SU-DHL-6 (cell line): ENCODE measurements around the gene CCDC74A.
"Not testable (repeated sequence)": the region's sequence is repeated elsewhere in the genome, so short reads cannot be mapped to it uniquely, and the experiment has no call there.

Experiments used
- CTCF ChIP-seq: fragments of 200-600 bp; sonication (generic); IDR thresholded peaks from one replicate; pipeline ENCODE4 v1.5.1; 2017; ENCODE audit warnings: antibody characterized with exemption, mild to moderate bottlenecking, low read length, moderate library complexity; ENCODE audit not compliant: insufficient read depth, poor library complexity, severe bottlenecking
- EZH2phosphoT487 ChIP-seq: fragments of 200-600 bp; sonication (generic), shearing (Covaris generic); conservative IDR thresholded peaks from 2 replicates; pipeline ENCODE4 v1.6.1; 2018; ENCODE audit warnings: mild to moderate bottlenecking, antibody characterized with exemption, low read length, moderate library complexity, mixed read lengths

- TF ChIP-seq CTCF, EZH2phosphoT487: not testable (repeated sequence)
These were observed 11.2 kb downstream of the CCDC74A start for GRCh38 chr2:131538856-131539255.
